Breast epithelium (tissue), 4 donors: Measurements from ENCODE around the gene C1orf21. TPM values are rescaled to one million over a fixed set of nuclear protein-coding genes. Genes with fewer than 3 reads are reported as not detected.

Experiments used
- DNase-seq, 2 donors: peaks; one replicate each; pipeline ENCODE4 v3.0.0-alpha.2; 2019; ENCODE audit warnings: low spot score in 2 of 2
- H3K27ac ChIP-seq, 2 donors: fragments of 200-600 bp; sonication (generic) in 1 of 2; one replicate each; pipeline ENCODE4 v1.5.1; 2016 to 2019; ENCODE audit warnings: mild to moderate bottlenecking in 1 of 2
- H3K27me3 ChIP-seq, 2 donors: fragments of 200-600 bp; sonication (generic) in 1 of 2; one replicate each; pipeline versions ENCODE4 v1.5.1 to v1.6.0; 2017 to 2019; ENCODE audit warnings: control low read depth in 1 of 2, mild to moderate bottlenecking in 1 of 2
- H3K36me3 ChIP-seq: fragments of 200-600 bp; one replicate; pipeline ENCODE4 v1.5.1; 2019
- H3K4me1 ChIP-seq, 2 donors: fragments of 200-600 bp; sonication (generic); one replicate each; pipeline ENCODE4 v1.5.1; 2016 to 2019; ENCODE audit warnings: control low read depth in 1 of 2
- H3K4me3 ChIP-seq, 3 donors: fragments of 200-600 bp; sonication (generic); 1 replicate in 2 of 3; 2 replicates in 1 of 3; pipeline ENCODE4 v1.5.1; 2016 to 2019; ENCODE audit warnings: mild to moderate bottlenecking in 3 of 3, moderate library complexity in 2 of 3
- H3K9me3 ChIP-seq, 2 donors: fragments of 200-600 bp; sonication (generic) in 1 of 2; one replicate each; pipeline ENCODE4 v1.5.1; 2016 to 2019; ENCODE audit warnings: control low read depth in 1 of 2
- CTCF ChIP-seq, 3 donors: fragments of 450-650 bp; IDR thresholded peaks; one replicate each; pipeline ENCODE4 v1.5.1; 2016 to 2017; ENCODE audit warnings: antibody characterized with exemption in 3 of 3, mild to moderate bottlenecking in 3 of 3, moderate library complexity in 3 of 3
- POLR2A ChIP-seq: fragments of 450-650 bp; IDR thresholded peaks from one replicate; pipeline ENCODE4 v1.6.1; 2016; ENCODE audit warnings: antibody characterized with exemption, mild to moderate bottlenecking, moderate library complexity
- POLR2AphosphoS5 ChIP-seq, 3 donors: sonication (generic); formaldehyde crosslinking; IDR thresholded peaks; one replicate each; pipeline ENCODE4 v1.6.1; 2017; ENCODE audit warnings: antibody characterized with exemption in 3 of 3
- intact Hi-C: fragments of 100-400 bp; cut with DNase I; formaldehyde crosslinking; loops from one replicate; pipeline ENCODE4 v1.15.1; 2023; ENCODE audit warnings: low total_unique reads
- total RNA-seq, 3 donors: library from RNA; depleted of rRNA; stranded (reverse); fragments of >200 nt; gene quantifications; one replicate each; pipeline ENCODE4 v1.1.0, GENCODE V29; 2016

The C1orf21 gene
- total RNA-seq, 3 donors from 2014 or later, result 31.5 to 75.7 (median 54.7) TPM

DNA sequence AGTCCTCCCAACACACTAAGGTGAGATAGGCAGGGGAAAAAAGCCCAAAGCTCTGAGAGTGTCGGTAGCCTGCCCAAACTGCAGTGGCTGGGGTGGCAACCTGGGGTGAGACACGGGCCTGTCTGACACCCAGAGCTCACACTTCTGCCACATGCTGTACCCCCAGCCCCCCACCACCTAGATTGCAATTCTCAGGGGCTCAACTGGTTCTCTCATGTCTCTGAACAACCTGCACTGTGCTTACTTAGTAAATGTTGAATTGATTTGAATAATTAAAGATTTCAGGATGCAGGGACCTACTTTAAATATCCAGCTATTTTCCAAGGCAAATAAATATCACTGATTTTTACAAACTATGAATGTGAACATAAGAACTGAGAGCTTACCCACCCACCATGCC lies 252.4 kb downstream of the C1orf21 start:
- H3K27ac ChIP-seq, result no peak overlapping the region
- H3K27me3 ChIP-seq, result no peaks in the 10 kb centered on the region
- intact Hi-C loops, result no loop called here
- no peaks in the 10 kb centered on the region for H3K9me3 ChIP-seq
- H3K36me3 ChIP-seq, result no peaks in the 10 kb centered on the region
- H3K4me1 ChIP-seq, result peaks cover under 1 to 3% of the 10 kb centered on the region in 2 donors
- TF ChIP-seq POLR2A (no peak), POLR2AphosphoS5 (IDR thresholded peaks at IDR 0.05) (no peak), CTCF (IDR thresholded peaks at IDR 0.05) (no peak)
- H3K4me3 ChIP-seq, result no peak overlapping the region
- no peak for DNase-seq

DNA sequence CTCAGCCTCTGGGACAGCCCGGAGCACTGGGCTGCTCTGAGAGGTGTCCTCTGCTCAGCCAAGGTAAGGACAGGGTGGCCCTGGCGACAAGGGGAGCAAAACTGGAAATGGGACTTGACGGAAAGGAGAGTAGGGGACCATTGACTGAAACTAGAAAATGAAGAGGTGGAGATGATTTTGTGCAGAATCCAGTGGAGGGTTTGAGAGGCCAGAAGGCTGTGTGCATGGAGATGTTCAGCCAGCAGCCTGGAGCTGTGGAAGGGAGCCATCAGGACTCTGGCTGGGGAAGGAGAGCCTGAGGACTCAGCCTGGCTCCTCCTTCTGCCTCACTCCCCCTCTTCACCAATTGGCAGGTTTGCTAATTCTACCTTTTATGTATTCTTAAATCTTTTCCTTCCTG lies 253.7 kb downstream of the C1orf21 start:
- no peaks in the 10 kb centered on the region for H3K9me3 ChIP-seq
- TF ChIP-seq CTCF (IDR thresholded peaks at IDR 0.05) (no peak), POLR2AphosphoS5 (IDR thresholded peaks at IDR 0.05) (no peak), POLR2A (no peak)
- H3K4me3 ChIP-seq, result no peak overlapping the region
- H3K36me3 ChIP-seq, result no peaks in the 10 kb centered on the region
- intact Hi-C loops, result no loop called here
- peak overlapping the region in 1 of 2 donors; percentile 3 for H3K27ac ChIP-seq
- H3K27me3 ChIP-seq, result no peaks in the 10 kb centered on the region
- H3K4me1 ChIP-seq, result no peaks in the 10 kb centered on the region
- DNase-seq, result no peak

DNA sequence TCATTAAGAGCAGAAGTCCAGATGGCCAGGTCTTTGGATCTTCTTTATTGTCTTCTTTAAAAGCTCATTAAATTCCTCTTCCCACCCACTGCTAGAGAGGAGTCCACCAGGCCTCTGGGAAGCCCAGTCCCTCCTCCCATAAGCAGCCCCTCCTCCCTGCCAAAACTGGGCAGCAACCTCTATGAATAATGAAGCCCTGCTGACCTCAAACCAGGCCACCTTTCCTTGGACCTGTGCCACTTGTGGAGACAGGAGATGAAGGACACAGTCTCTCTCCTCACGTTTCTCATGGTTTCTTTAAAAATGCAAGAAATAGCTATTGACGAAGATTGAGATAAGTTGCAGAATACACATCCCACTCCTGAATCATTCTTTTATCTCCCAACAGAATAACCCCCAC lies 255.1 kb downstream of the C1orf21 start:
- no peaks in the 10 kb centered on the region for H3K27me3 ChIP-seq
- DNase-seq, result no peak
- no peaks in the 10 kb centered on the region for H3K9me3 ChIP-seq
- TF ChIP-seq POLR2A (no peak), CTCF (IDR thresholded peaks at IDR 0.05) (no peak), POLR2AphosphoS5 (IDR thresholded peaks at IDR 0.05) (no peak)
- H3K36me3 ChIP-seq, result no peaks in the 10 kb centered on the region
- no peak overlapping the region for H3K4me3 ChIP-seq
- no peak overlapping the region for H3K27ac ChIP-seq
- H3K4me1 ChIP-seq, result no peaks in the 10 kb centered on the region
- intact Hi-C loops, result no loop called here

GRCh38 chr1:184643661-184644060 lies 256.8 kb downstream of the C1orf21 start:
- Histone ChIP-seq H3K9me3 (peaks cover 0 to under 1% of the 10 kb centered on the region in 2 donors), H3K4me3 (no peak overlapping the region), H3K27ac (no peak overlapping the region), H3K27me3 (no peaks in the 10 kb centered on the region), H3K4me1 (no peaks in the 10 kb centered on the region), H3K36me3 (no peaks in the 10 kb centered on the region)
- intact Hi-C loops, result no loop called here
- TF ChIP-seq CTCF (IDR thresholded peaks at IDR 0.05) (no peak), POLR2AphosphoS5 (IDR thresholded peaks at IDR 0.05) (no peak), POLR2A (no peak)
- no peak for DNase-seq

DNA sequence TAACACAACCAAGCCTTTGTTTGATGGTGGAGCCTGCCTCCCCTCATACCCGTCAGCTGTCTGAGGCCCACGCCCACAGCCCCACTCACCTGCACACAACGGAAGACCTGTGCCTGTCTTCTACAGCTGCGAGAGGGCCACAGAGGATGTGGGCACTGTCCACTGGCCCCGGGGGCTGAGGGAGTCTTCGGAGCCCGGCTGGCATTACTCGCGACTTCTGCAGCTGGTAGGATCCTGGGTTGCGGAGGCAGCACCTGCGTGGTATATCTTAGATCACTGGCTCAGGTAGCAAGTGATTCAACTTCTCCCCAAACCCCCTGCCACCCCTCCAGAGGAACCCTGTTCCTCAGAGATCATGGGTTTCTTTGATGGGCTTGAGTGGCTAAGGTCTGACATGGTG lies 257.9 kb downstream of the C1orf21 start:
- no peak for DNase-seq
- Histone ChIP-seq H3K4me1 (no peaks in the 10 kb centered on the region), H3K36me3 (no peaks in the 10 kb centered on the region), H3K27me3 (no peaks in the 10 kb centered on the region), H3K9me3 (peaks cover 4 to 6% of the 10 kb centered on the region in 2 donors), H3K4me3 (no peak overlapping the region), H3K27ac (no peak overlapping the region)
- TF ChIP-seq CTCF (IDR thresholded peaks at IDR 0.05) (no peak), POLR2AphosphoS5 (IDR thresholded peaks at IDR 0.05) (no peak), POLR2A (no peak)
- intact Hi-C loops, result loop anchor here (5.0 kb wide), 1 partner anchor 253 kb away; no protein-coding TSS in a partner anchor
